ENCODE results near the gene SLC48A1. TPM values are rescaled to one million over a fixed set of nuclear protein-coding genes. Genes with fewer than 3 reads are reported as not detected.
"Not testable (repeated sequence)": the region's sequence is repeated elsewhere in the genome, so short reads cannot be mapped to it uniquely, and the experiment has no call there.

SLC48A1 gene
- polyA plus RNA-seq, 3 donors: 41.9 to 51.3 (median 47.4) TPM

- no peak for DNase-seq (ENCODE audit: extremely low read depth in 1 of 11, low read depth in 9 of 11, low spot score in 4 of 11)
Measured at GRCh38 chr12:47814539-47815170, 41.6 kb downstream of the SLC48A1 start.

- not testable (repeated sequence) for DNase-seq (ENCODE audit: extremely low read depth in 1 of 11, low read depth in 9 of 11, low spot score in 4 of 11)
Measured at GRCh38 chr12:47815447-47815846, 42.4 kb downstream of the SLC48A1 start.

- peak in 1 of 11 donors; percentile 42 for DNase-seq (ENCODE audit: extremely low read depth in 1 of 11, low read depth in 9 of 11, low spot score in 4 of 11)
Measured at GRCh38 chr12:47816403-47817271, 43.6 kb downstream of the SLC48A1 start.

GRCh38 chr12:47817272-47818006 lies 44.4 kb downstream of the SLC48A1 start:
- no peak for DNase-seq (ENCODE audit: extremely low read depth in 1 of 11, low read depth in 9 of 11, low spot score in 4 of 11)

- DNase-seq (ENCODE audit: extremely low read depth in 1 of 11, low read depth in 9 of 11, low spot score in 4 of 11): no peak
Measured at GRCh38 chr12:47818007-47818376, 45.0 kb downstream of the SLC48A1 start.

- DNase-seq (ENCODE audit: extremely low read depth in 1 of 11, low read depth in 9 of 11, low spot score in 4 of 11): no peak
Measured at GRCh38 chr12:47818467-47819137, 45.6 kb downstream of the SLC48A1 start.

GRCh38 chr12:47819138-47819895 lies 46.3 kb downstream of the SLC48A1 start:
- no peak for DNase-seq (ENCODE audit: extremely low read depth in 1 of 11, low read depth in 9 of 11, low spot score in 4 of 11)

GRCh38 chr12:47819896-47820630 lies 47.0 kb downstream of the SLC48A1 start, which contains the start of gene HDAC7:
TSS of gene HDAC7 (minus strand) at chr12:47819903. CDS start at chr12:47819785, 118 bp downstream.
- DNase-seq (ENCODE audit: extremely low read depth in 1 of 11, low read depth in 9 of 11, low spot score in 4 of 11): peak in 3 of 11 donors; percentile 64 to 69 (median 66)

GRCh38 chr12:47820631-47821345 lies 47.8 kb downstream of the SLC48A1 start:
- peak in 10 of 11 donors; percentile 75 to 94 (median 83) for DNase-seq (ENCODE audit: extremely low read depth in 1 of 11, low read depth in 9 of 11, low spot score in 4 of 11)

- DNase-seq (ENCODE audit: extremely low read depth in 1 of 11, low read depth in 9 of 11, low spot score in 4 of 11): no peak
Measured at GRCh38 chr12:47821346-47821706, 48.3 kb downstream of the SLC48A1 start.

GRCh38 chr12:47822401-47822800 lies 49.4 kb downstream of the SLC48A1 start:
- no peak for DNase-seq (ENCODE audit: extremely low read depth in 1 of 11, low read depth in 9 of 11, low spot score in 4 of 11)

- DNase-seq (ENCODE audit: extremely low read depth in 1 of 11, low read depth in 9 of 11, low spot score in 4 of 11): no peak
Measured at GRCh38 chr12:47822863-47823262, 49.8 kb downstream of the SLC48A1 start.

- DNase-seq (ENCODE audit: extremely low read depth in 1 of 11, low read depth in 9 of 11, low spot score in 4 of 11): no peak
Measured at GRCh38 chr12:47823422-47824086, 50.5 kb downstream of the SLC48A1 start.

GRCh38 chr12:47824198-47824597 lies 51.2 kb downstream of the SLC48A1 start:
- no peak for DNase-seq (ENCODE audit: extremely low read depth in 1 of 11, low read depth in 9 of 11, low spot score in 4 of 11)

- no peak for DNase-seq (ENCODE audit: extremely low read depth in 1 of 11, low read depth in 9 of 11, low spot score in 4 of 11)
Measured at GRCh38 chr12:47824635-47825034, 51.6 kb downstream of the SLC48A1 start.

GRCh38 chr12:47825173-47825639 lies 52.2 kb downstream of the SLC48A1 start:
- DNase-seq (ENCODE audit: extremely low read depth in 1 of 11, low read depth in 9 of 11, low spot score in 4 of 11): no peak
